ENCODE measurements around the gene GIPC1.

GIPC1 gene

DNA sequence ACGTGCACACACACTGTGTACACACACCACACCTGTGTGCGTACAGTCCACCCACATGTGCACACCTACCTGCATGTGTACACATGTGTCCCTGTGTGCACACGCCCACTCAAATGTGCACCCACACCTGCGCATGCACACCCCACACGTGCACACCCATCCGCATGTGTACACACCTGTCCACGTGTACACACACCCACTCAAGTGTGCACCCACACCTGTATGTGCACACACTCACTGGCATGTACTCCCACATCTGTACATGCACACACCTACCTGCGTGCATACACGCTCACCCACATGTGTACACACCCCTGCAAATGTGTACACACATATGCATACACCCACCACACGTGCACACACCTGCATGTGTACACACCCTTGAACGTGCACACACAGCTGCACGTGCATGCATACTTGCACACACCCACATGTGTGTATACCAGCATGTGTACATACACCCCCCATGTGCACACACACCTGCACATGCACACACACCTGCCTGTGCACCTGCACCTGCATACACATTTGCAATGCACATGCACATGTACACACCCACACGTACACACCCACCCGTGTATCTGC is 52.2 kb downstream of the GIPC1 start:
- TF ChIP-seq JUND (IDR thresholded peaks at IDR 0.05; ENCODE audit: low read depth) = no peak
- DNase-seq (ENCODE audit: low read depth in 1 of 2, low spot score in 1 of 2) = no peak
- in situ Hi-C loops (cut with HindIII; ENCODE audit: low pct_unique_long_range_greater_than_20kb, low sequenced_read_pairs) = no loop called here

DNA sequence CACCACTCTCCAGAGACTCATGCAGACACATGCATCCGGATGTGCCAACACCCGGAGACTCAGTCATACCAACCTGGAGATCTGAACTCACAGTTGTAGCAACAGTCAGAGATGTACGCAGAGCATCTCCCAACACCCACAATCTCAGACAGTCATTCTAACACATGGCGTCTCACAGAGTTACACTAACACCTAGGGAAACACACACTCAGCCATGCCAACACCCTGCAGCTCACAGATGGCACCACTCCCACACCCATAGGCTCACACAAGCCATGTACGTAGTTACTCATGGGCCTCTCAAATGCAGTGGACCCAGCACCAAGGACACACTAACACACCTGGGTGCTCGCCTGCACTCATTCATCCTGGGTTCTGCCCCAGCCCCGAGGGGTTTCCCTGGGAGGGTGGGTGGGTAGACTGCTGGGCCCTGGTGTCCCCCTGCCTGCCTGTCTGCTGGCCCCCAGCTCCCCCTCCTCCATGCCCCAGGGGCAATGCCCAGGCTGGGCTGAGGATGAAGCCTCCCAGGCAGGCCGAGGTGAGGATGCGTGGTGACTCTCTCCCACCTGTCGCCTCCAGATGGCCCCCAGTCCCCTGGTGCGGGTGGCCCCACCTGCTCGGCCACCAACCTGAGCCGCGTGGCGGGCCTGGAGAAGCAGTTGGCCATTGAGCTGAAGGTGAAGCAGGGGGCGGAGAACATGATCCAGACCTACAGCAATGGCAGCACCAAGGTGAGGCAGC is 52.9 kb downstream of the GIPC1 start:
- in situ Hi-C loops (cut with HindIII; ENCODE audit: low pct_unique_long_range_greater_than_20kb, low sequenced_read_pairs) = no loop called here
- DNase-seq (ENCODE audit: low read depth in 1 of 2, low spot score in 1 of 2) = no peak
- no peak for TF ChIP-seq JUND (IDR thresholded peaks at IDR 0.05; ENCODE audit: low read depth)

DNA sequence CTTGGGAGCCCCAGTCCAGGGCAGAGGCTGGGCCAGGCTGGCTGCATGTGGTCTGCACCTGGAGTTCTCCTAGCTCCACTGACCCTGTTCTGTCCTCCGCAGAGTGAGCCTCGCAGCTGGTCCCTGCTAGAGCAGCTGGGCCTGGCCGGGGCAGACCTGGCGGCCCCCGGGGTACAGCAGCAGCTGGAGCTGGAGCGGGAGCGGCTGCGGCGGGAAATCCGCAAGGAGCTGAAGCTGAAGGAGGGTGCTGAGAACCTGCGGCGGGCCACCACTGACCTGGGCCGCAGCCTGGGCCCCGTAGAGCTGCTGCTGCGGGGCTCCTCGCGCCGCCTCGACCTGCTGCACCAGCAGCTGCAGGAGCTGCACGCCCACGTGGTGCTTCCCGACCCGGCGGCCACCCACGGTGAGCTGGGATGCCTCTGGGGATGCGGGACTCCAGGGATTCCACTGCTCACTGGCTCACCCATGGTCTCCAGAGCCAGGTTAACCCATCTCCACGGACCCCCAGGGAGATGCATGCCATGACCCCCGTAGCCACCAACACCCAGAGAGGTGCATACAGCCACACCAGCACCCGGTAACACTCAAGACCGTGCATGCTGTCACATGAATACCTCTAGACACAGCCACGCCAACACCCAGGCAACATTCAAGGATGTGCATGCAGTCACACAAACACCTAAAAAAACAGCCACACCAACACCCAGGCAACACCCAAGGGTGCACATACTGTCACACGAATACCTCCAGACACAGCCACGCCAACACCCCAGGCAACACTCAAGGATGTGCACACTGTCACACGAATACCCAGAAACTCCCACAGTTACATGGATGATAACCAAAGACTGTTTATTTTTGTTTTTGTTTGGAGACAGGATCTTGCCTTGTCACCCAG is 54.6 kb downstream of the GIPC1 start:
- in situ Hi-C loops (cut with HindIII; ENCODE audit: low pct_unique_long_range_greater_than_20kb, low sequenced_read_pairs) = no loop called here
- TF ChIP-seq JUND (IDR thresholded peaks at IDR 0.05; ENCODE audit: low read depth) = no peak

GRCh38 chr19:14440049-14440448 is 55.9 kb downstream of the GIPC1 start:
- no peak for TF ChIP-seq JUND (IDR thresholded peaks at IDR 0.05; ENCODE audit: low read depth)
- in situ Hi-C loops (cut with HindIII; ENCODE audit: low pct_unique_long_range_greater_than_20kb, low sequenced_read_pairs) = no loop called here
- no peak for DNase-seq (ENCODE audit: low read depth in 1 of 2, low spot score in 1 of 2)

More for the DNA sequence above, 54.6 kb downstream of the GIPC1 start:
- DNase-seq (ENCODE audit: low read depth in 1 of 2, low spot score in 1 of 2) = no peak

DNA sequence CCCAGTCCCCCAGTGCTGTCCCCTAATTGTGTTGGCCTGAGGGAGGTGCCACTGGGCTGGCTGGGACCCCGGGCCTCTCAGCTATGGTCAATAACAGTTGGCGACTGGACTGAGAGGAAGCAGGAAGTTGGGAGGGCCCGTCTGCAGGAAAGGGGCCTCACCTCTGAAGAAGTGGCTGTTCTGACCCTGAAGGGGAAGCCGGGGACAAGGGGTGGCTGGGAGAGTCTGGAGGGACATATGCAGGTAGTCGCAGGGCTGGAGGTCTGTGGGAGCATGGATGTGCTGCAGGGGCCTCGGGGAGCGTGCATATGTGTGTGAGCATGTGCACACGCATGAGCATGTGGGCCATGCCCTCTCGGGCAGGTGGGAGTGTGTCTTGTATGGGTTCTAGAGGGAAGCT is 56.9 kb downstream of the GIPC1 start:
- no peak for DNase-seq (ENCODE audit: low read depth in 1 of 2, low spot score in 1 of 2)

GRCh38 chr19:14437578-14438140 is 58.3 kb downstream of the GIPC1 start:
- no peak for DNase-seq (ENCODE audit: low read depth in 1 of 2, low spot score in 1 of 2)
- TF ChIP-seq JUND (IDR thresholded peaks at IDR 0.05; ENCODE audit: low read depth) = no peak
- in situ Hi-C loops (cut with HindIII; ENCODE audit: low pct_unique_long_range_greater_than_20kb, low sequenced_read_pairs) = no loop called here

More for the DNA sequence above, 56.9 kb downstream of the GIPC1 start:
- in situ Hi-C loops (cut with HindIII; ENCODE audit: low pct_unique_long_range_greater_than_20kb, low sequenced_read_pairs) = no loop called here
- TF ChIP-seq JUND (IDR thresholded peaks at IDR 0.05; ENCODE audit: low read depth) = no peak

DNA sequence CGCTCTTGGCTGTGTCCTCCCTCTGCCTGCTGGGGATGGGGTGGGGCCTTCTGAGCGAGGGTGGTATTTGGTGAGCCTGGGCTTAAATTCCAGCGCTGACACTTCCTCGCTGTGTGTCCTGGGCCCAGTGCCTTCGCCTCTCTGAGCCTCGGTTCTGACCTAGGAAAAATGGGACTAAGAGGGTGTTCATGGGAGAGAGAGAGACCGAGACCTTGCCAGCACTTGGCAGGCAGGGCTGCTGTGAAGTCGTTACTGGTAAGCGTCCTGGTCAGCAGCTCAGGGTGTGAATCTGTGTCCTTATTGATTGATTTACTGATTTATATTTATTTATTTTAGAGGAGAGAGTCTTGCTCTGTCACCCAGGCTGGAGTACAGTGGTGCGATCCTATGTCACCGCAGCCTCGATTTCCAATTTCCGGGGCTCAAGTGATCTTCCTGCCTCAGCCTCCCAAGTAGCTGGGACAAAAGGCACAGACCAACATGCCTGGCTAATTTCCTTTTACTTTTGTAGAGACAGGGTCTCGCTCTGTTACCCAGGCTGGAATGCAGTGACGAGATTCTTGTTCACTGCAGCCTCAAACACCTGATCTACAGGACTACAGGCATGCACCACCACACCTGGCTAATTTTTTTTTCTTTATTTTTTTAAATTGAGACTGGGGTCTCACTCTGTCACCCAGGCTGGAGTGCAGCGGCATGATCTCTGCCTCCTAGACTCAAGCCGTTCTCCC is 60.4 kb downstream of the GIPC1 start:
- DNase-seq (ENCODE audit: low read depth in 1 of 2, low spot score in 1 of 2) = no peak
- no peak for TF ChIP-seq JUND (IDR thresholded peaks at IDR 0.05; ENCODE audit: low read depth)
- in situ Hi-C loops (cut with HindIII; ENCODE audit: low pct_unique_long_range_greater_than_20kb, low sequenced_read_pairs) = no loop called here

GRCh38 chr19:14434543-14435319 is 61.2 kb downstream of the GIPC1 start:
- peak in 1 of 2 experiments; percentile 47 for DNase-seq (ENCODE audit: low read depth in 1 of 2, low spot score in 1 of 2)
- TF ChIP-seq JUND (IDR thresholded peaks at IDR 0.05; ENCODE audit: low read depth) = no peak
- in situ Hi-C loops (cut with HindIII; ENCODE audit: low pct_unique_long_range_greater_than_20kb, low sequenced_read_pairs) = no loop called here

GRCh38 chr19:14433554-14434501 is 62.1 kb downstream of the GIPC1 start:
- peak in 1 of 2 experiments; percentile 49 for DNase-seq (ENCODE audit: low read depth in 1 of 2, low spot score in 1 of 2)
- no peak for TF ChIP-seq JUND (IDR thresholded peaks at IDR 0.05; ENCODE audit: low read depth)
- in situ Hi-C loops (cut with HindIII; ENCODE audit: low pct_unique_long_range_greater_than_20kb, low sequenced_read_pairs) = no loop called here

- no peak for TF ChIP-seq JUND (IDR thresholded peaks at IDR 0.05; ENCODE audit: low read depth)
- peak in 1 of 2 experiments; percentile 28 for DNase-seq (ENCODE audit: low read depth in 1 of 2, low spot score in 1 of 2)
- in situ Hi-C loops (cut with HindIII; ENCODE audit: low pct_unique_long_range_greater_than_20kb, low sequenced_read_pairs) = no loop called here
These were observed 63.0 kb downstream of the GIPC1 start, which contains the start of gene PKN1 for GRCh38 chr19:14432791-14433553. Gene PKN1, plus strand, starts transcription at chr19:14433306. Its CDS starts 216 bp downstream, at chr19:14433522.
